Stomach (tissue), 9 donors: Measurements from ENCODE around the gene GEMIN5. TPM values are rescaled to one million over a fixed set of nuclear protein-coding genes. Genes with fewer than 3 reads are reported as not detected.

Experiments
- DNase-seq, 2 donors: peaks; one replicate each; pipeline versions ENCODE4 v3.0.0 to v3.0.0-alpha.2; 2013 to 2019
- H3K27ac ChIP-seq, 5 donors: fragments of 200-600 bp in 4 of 5; sonication (generic) in 4 of 5; one replicate each; pipeline ENCODE4 v1.5.1; 2013 to 2019; ENCODE audit warnings: mild to moderate bottlenecking in 1 of 5, moderate library complexity in 1 of 5
- H3K27me3 ChIP-seq, 3 donors: fragments of 200-600 bp; sonication (generic); one replicate each; pipeline ENCODE4 v1.5.1; 2017 to 2019; ENCODE audit warnings: mixed run types in 1 of 3
- H3K36me3 ChIP-seq, 4 donors: fragments of 200-600 bp; sonication (generic); 1 replicate in 3 of 4; 2 replicates in 1 of 4; pipeline ENCODE4 v1.5.1; 2016 to 2019
- H3K4me1 ChIP-seq, 4 donors: fragments of 200-600 bp; sonication (generic); one replicate each; pipeline ENCODE4 v1.5.1; 2016 to 2019
- H3K4me3 ChIP-seq, 4 donors: fragments of 200-600 bp; sonication (generic) in 3 of 4; one replicate each; pipeline ENCODE4 v1.5.1; 2016 to 2019; ENCODE audit warnings: mild to moderate bottlenecking in 1 of 4
- H3K9me3 ChIP-seq, 4 donors: fragments of 200-600 bp; sonication (generic); one replicate each; pipeline ENCODE4 v1.5.1; 2016 to 2019
- EP300 ChIP-seq: sonication (generic); formaldehyde crosslinking; IDR thresholded peaks from one replicate; pipeline ENCODE4 v1.6.1; 2017; ENCODE audit warnings: antibody characterized with exemption
- POLR2A ChIP-seq, 4 donors: fragments of 450-650 bp; IDR thresholded peaks; one replicate each; pipeline ENCODE4 v1.6.1; 2016; ENCODE audit warnings: antibody characterized with exemption in 4 of 4, control low read depth in 2 of 4, mild to moderate bottlenecking in 1 of 4, moderate library complexity in 1 of 4
- POLR2AphosphoS5 ChIP-seq, 3 donors: sonication (generic); formaldehyde crosslinking; IDR thresholded peaks; one replicate each; pipeline ENCODE4 v1.6.1; 2016; ENCODE audit warnings: antibody characterized with exemption in 3 of 3
- WGBS, 5 donors: extraction: QIAGEN DNeasy Blood & Tissue Kit in 3 of 5; methylation state at CpG; one replicate each; pipeline versions ENCODE4 v1.1.5 to v1.1.7; 2013 to 2018; 5-methylcytosine and 5-hydroxymethylcytosine counted together
- intact Hi-C: fragments of 100-400 bp; cut with DNase I; formaldehyde crosslinking; loops from one replicate; pipeline ENCODE4 v1.15.1; 2023; ENCODE audit warnings: low total_unique reads
- polyA plus RNA-seq, 3 donors: library from polyadenylated mRNA; stranded (reverse); fragments of 200-250 nt; gene quantifications; one replicate each; pipeline ENCODE4 v1.2.3, GENCODE V29; 2013
- total RNA-seq, 5 donors: library from RNA; depleted of rRNA; stranded (reverse); fragments of >200 nt; gene quantifications; one replicate each; pipeline versions ENCODE4 v1.1.0 to v1.2.3, GENCODE V29; 2014 to 2016
- TF ChIP-seq, protein P1 (sequence below), 7 experiments: fragments of 450-650 bp in 4 of 7; fragments of 200-600 bp in 3 of 7; sonication (generic) in 3 of 7; IDR thresholded peaks; one replicate each; pipeline ENCODE4 v1.5.1; 2016 to 2019; ENCODE audit warnings: antibody characterized with exemption in 7 of 7, control low read depth in 2 of 7, mild to moderate bottlenecking in 1 of 7
- donor health status: healthy with polysubstance abuse.
- donor health status: Bipolar disorder and iron deficiency.
- donor health status: healthy.

GEMIN5 gene
- total and polyA plus RNA-seq, 8 donors = 2.1 to 13.8 (median 4.6) TPM

DNA sequence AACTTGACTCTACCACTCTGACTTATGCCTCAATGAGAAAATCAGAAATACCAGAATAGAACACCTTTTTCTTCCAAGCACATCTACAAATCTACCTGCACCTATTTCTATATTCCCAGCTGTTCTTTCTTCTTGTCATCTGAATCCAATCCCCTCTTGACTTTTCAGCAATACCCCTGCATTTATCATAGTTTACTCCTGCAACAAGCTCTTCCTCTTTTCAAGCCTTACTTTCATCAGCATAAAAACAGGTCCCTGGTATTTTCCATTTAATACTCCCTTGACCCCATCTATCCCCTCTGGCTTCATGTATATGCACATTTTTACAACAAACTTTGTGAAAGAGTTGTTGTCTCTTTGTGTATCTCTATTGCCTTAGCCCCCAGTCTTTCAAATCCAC, 3.1 kb downstream of the GEMIN5 start:
- H3K27ac ChIP-seq = no peak overlapping the region
- intact Hi-C loops = loop anchor here (10.0 kb wide), 1 partner anchor 70 kb away; no protein-coding TSS in a partner anchor
- peaks cover 2 to 58% (median 49%) of the 10 kb centered on the region in 4 donors for H3K36me3 ChIP-seq
- TF ChIP-seq EP300 (no peak), POLR2A (IDR thresholded peaks at IDR 0.05) (no peak), POLR2AphosphoS5 (IDR thresholded peaks at IDR 0.05) (no peak)
- TF ChIP-seq, protein P1, sequence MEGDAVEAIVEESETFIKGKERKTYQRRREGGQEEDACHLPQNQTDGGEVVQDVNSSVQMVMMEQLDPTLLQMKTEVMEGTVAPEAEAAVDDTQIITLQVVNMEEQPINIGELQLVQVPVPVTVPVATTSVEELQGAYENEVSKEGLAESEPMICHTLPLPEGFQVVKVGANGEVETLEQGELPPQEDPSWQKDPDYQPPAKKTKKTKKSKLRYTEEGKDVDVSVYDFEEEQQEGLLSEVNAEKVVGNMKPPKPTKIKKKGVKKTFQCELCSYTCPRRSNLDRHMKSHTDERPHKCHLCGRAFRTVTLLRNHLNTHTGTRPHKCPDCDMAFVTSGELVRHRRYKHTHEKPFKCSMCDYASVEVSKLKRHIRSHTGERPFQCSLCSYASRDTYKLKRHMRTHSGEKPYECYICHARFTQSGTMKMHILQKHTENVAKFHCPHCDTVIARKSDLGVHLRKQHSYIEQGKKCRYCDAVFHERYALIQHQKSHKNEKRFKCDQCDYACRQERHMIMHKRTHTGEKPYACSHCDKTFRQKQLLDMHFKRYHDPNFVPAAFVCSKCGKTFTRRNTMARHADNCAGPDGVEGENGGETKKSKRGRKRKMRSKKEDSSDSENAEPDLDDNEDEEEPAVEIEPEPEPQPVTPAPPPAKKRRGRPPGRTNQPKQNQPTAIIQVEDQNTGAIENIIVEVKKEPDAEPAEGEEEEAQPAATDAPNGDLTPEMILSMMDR (IDR thresholded peaks at IDR 0.05) = no peak
- H3K4me1 ChIP-seq = peaks cover 17 to 31% (median 22%) of the 10 kb centered on the region in 4 donors
- H3K27me3 ChIP-seq = no peaks in the 10 kb centered on the region
- no peak overlapping the region for H3K4me3 ChIP-seq
- DNase-seq = no peak
- no peaks in the 10 kb centered on the region for H3K9me3 ChIP-seq

GRCh38 chr5:154933537-154933936, 4.5 kb downstream of the GEMIN5 start:
- Histone ChIP-seq H3K4me3 (no peak overlapping the region), H3K4me1 (peaks cover 14 to 20% (median 18%) of the 10 kb centered on the region in 4 donors), H3K9me3 (no peaks in the 10 kb centered on the region), H3K27me3 (no peaks in the 10 kb centered on the region), H3K27ac (no peak overlapping the region), H3K36me3 (peaks cover 10 to 72% (median 60%) of the 10 kb centered on the region in 4 donors)
- TF ChIP-seq, protein P1 (IDR thresholded peaks at IDR 0.05) = no peak
- TF ChIP-seq EP300 = no peak
- TF ChIP-seq POLR2AphosphoS5 (IDR thresholded peaks at IDR 0.05) = no peak
- no peak for TF ChIP-seq POLR2A (IDR thresholded peaks at IDR 0.05)
- DNase-seq = no peak
- intact Hi-C loops = loop anchor here (10.0 kb wide), 1 partner anchor 69 kb away; no protein-coding TSS in a partner anchor
- WGBS, 5 donors = 86 to 95% (median 91%) methylated on average over 3 of the region's 3 CpGs

DNA sequence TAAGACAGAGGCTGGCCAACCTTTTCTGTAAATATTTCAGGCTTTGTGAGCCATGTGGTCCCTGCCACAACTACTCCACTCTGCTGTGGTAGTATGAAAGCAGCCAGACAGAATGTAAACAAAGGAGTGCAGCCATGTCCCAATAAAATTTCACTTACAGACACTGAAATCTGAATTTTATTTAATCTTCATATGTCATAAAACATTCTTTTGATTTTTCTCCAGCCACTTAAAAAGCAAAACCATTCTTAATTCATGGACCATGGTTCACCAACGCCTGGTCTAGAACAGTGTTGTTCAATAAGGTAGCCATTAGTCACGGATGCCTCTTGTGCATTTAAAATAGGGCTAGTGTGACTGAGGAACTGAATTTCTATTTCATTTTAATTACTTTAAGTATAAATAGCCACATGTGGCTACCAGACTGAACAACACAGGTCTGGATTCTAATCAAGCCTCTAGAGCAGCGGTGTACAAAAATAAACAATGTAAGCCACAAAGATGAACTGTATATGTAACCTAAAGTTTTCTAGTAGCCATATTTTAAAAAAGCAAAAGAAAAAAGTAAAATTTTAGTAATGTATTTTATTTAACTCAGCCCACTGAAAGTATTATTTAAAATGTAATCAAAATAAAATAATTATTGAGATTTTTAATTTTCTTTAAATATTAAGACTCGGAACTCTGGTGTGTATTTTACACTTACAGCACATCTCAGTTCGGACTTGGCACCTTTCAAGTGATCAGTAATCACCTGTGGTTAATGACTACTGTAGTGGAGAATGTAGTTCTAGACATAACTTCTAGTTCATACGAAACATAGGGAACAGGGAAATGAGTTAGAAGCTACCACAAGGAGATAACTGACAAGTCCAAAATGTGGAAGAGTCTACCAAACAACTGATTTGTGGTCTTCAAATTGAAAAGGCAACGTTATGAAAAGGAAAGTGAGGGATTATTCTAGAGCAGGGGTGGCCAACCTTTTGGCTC, 14.3 kb downstream of the GEMIN5 start:
- TF ChIP-seq EP300 = no peak
- TF ChIP-seq POLR2A (IDR thresholded peaks at IDR 0.05) = no peak
- TF ChIP-seq POLR2AphosphoS5 (IDR thresholded peaks at IDR 0.05) = no peak
- TF ChIP-seq, protein P1 (IDR thresholded peaks at IDR 0.05) = no peak
- Histone ChIP-seq H3K4me1 (no peaks in the 10 kb centered on the region), H3K36me3 (peaks cover 36 to 100% (median 97%) of the 10 kb centered on the region in 4 donors), H3K27ac (no peak overlapping the region), H3K27me3 (no peaks in the 10 kb centered on the region), H3K9me3 (no peaks in the 10 kb centered on the region), H3K4me3 (no peak overlapping the region)
- WGBS, 5 donors = 88 to 96% (median 93%) methylated on average over 7 of the region's 7 CpGs
- intact Hi-C loops = no loop called here
- no peak for DNase-seq

- no peaks in the 10 kb centered on the region for H3K4me1 ChIP-seq
- no peak for DNase-seq
- intact Hi-C loops = no loop called here
- no peaks in the 10 kb centered on the region for H3K27me3 ChIP-seq
- H3K36me3 ChIP-seq = peaks cover 25 to 100% (median 96%) of the 10 kb centered on the region in 4 donors
- no peak for TF ChIP-seq EP300
- TF ChIP-seq POLR2AphosphoS5 (IDR thresholded peaks at IDR 0.05) = no peak
- H3K9me3 ChIP-seq = no peaks in the 10 kb centered on the region
- 73 to 80% (median 77%) methylated on average over 4 of the region's 4 CpGs for WGBS, 5 donors
- no peak overlapping the region for H3K27ac ChIP-seq
- H3K4me3 ChIP-seq = no peak overlapping the region
Measured at GRCh38 chr5:154917757-154918156, 20.3 kb downstream of the GEMIN5 start.
